Measurements from ENCODE around the gene SSTR5. TPM values are rescaled to one million over a fixed set of nuclear protein-coding genes. Genes with fewer than 3 reads are reported as not detected.

The SSTR5 gene
- total and polyA plus RNA-seq, 4 donors: not detected

- DNase-seq (ENCODE audit: low spot score): no peak
- TF ChIP-seq ATF3 (IDR thresholded peaks at IDR 0.05) (no peak), ZBTB33 (IDR thresholded peaks at IDR 0.05) (no peak), NR2F2 (IDR thresholded peaks at IDR 0.05) (no peak), EGR1 (IDR thresholded peaks at IDR 0.05; ENCODE audit: low read depth in 2 of 2) (no peak), REST (IDR thresholded peaks at IDR 0.05) (no peak), HNF4G (IDR thresholded peaks at IDR 0.05) (no peak), HNF4A (conservative IDR thresholded peaks at IDR 0.05) (no peak), RAD21 (IDR thresholded peaks at IDR 0.05) (no peak), YY1 (IDR thresholded peaks at IDR 0.05) (no peak), GABPA (IDR thresholded peaks at IDR 0.05 in 1 of 2, conservative IDR thresholded peaks at IDR 0.05 in 1 of 2) (no peak), RXRA (IDR thresholded peaks at IDR 0.05) (no peak), SP1 (IDR thresholded peaks at IDR 0.05) (no peak), CTCF (IDR thresholded peaks at IDR 0.05; ENCODE audit: low read depth, low read length, missing input control) (no peak), JUND (IDR thresholded peaks at IDR 0.05) (no peak), MAX (IDR thresholded peaks at IDR 0.05) (no peak)
- no peaks in the 10 kb centered on the region for H3K36me3 ChIP-seq (ENCODE audit: control insufficient read depth in 4 of 4, insufficient read depth in 3 of 4, low read depth in 1 of 4, low read length in 3 of 4)
- H3K9ac ChIP-seq (ENCODE audit: low read depth in 1 of 2, low read length in 2 of 2): no peak overlapping the region
- H3K9me3 ChIP-seq (ENCODE audit: control insufficient read depth in 4 of 4, low read length in 3 of 4): no peaks in the 10 kb centered on the region
- peaks cover 0 to 3% (median 0%) of the 10 kb centered on the region in 4 donors for H3K27me3 ChIP-seq (ENCODE audit: control insufficient read depth in 4 of 4, insufficient read depth in 4 of 4, low read length in 3 of 4)
- H3K27ac ChIP-seq (ENCODE audit: low read depth in 1 of 2, low read length in 2 of 2): no peak overlapping the region
- H3K4me1 ChIP-seq (ENCODE audit: control insufficient read depth in 4 of 4, insufficient read depth in 4 of 4, low read length in 3 of 4): peaks cover 0 to 6% (median 0%) of the 10 kb centered on the region in 4 donors
- no peak overlapping the region for H3K4me3 ChIP-seq (ENCODE audit: low read depth in 1 of 3, low read length in 3 of 3)
- 67% methylated on average over 34 of the region's 34 CpGs for WGBS
Observed at GRCh38 chr16:1117176-1117900, 44.8 kb downstream of the SSTR5 start.

Data from liver (tissue), 9 donors.